ENCODE results near the gene CFAP43.
"Not testable (repeated sequence)": the region's sequence is repeated elsewhere in the genome, so short reads cannot be mapped to it uniquely, and the experiment has no call there.

Gene CFAP43

DNA sequence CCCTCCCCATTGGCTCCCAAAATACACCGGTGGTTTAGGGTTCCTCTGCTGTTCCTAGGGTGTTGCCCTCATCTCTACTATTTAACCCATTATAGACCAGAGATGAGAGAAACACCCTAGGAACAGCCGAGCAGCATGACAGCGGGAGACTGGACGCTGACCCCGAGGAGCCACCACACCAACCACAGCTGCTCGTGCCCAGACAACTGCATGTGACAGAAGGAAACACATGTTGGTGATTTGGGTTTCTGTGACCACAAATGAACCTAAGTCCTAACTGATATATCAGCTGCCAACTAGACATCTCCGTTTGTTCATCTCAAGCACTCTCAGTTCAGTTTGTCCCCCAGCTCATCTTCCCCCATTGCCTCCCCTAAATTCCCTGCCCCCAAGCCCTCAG is 13.4 kb downstream of the CFAP43 start:
- DNase-seq, result no peak

DNA sequence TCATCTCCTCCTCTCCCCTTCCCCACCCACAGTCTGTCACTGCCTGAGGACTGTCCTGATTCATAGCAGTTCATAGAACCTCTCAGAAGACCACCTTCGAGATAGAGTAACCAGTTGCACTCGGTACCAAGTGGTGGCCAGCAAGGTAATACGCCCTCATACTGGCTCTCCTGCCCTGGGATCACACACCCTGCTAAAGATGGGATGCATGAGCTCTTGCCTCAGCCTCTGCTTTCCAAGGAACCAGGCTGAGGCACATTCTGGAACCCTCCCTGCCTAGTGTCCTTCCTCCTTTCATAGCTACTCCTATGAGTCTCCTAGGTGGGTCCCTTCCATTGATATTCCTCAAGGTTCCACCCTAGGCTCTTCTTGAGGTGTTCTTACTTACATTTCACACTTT is 15.5 kb downstream of the CFAP43 start:
- DNase-seq, result no peak

DNA sequence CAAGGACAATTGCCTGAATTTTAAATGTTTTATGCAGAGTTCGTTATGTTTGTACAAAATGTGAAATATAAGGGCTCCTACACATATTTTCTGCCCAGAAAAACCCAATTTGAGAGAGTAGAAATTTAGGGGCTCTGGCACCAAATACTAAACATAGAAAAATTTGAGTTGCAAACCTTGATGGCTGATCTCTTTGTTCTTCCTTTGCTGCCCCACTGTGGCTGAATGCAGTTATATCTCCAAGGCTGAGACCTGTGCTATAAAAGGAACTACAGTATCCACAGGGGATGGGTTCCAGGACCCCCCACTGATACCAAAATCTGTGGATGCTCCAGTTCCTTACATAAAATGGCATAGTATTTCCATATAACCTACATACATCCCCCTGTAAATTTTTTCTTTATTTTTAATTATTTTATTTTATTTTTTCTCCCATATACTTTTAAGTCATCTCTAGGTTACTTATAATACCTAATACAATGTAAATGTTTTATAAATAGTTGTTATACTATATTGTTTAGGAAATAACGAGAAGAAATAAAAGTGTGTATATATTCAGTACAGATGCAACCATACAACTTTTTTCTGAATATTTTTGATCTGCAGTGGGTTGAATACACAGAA is 22.5 kb downstream of the CFAP43 start:
- DNase-seq, result peak; percentile 15 to 64

DNA sequence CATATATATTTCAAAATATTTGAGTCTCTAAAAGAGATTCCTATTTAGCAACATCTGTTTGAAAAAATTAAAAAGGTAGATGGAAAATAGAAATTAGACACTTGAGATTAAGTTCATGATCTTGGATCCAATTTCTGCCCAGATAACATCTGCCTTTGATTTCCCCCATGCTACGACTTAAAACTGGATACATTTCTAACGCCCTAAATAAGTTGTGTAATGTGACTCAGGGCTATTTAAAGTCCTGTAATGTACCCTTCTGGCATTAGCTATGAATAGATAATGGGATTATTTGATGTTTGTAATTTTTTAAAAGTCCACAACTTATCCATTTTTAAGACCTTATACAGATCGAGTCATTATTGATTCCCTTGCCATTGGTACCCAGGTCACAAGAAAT is 23.4 kb downstream of the CFAP43 start:
- DNase-seq, result no peak

DNA sequence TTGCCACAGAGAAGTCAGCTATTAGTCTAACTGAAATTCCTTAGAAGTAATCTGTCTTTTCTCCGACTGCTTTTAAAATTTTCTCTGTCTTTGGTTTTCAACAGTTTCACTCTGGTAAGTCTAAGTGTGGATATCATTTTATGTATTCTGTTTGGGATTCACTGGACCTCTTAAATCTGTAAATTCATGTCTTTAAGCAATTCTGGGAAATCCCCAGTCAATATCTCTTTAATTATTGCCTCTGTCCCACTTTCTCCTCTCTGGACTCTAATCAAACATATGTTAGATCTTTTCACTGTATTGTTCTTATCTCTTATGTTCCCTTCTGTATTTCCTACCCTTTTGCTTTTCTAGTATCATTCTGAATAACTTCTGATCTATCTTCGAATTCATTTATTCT is 29.9 kb downstream of the CFAP43 start:
- no peak for DNase-seq

DNA sequence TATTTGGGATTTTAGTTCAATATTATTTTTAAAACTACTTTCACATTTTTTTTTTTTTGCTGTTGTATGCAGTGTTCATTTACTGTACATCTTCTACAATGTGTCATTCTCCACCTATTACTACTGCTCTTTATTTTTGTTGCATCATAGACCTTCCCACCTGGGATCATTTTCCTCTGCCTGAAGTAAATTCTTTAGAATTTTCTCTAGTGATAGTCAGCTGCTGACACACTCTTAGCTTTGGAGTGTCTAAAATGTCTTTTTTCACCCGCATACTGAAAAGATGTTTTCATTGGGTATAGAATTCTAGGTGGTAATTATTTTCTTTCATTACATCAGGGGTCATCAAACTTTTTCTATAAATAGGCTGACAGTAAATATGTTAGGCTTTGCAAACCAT is 30.5 kb downstream of the CFAP43 start:
- DNase-seq, result no peak

DNA sequence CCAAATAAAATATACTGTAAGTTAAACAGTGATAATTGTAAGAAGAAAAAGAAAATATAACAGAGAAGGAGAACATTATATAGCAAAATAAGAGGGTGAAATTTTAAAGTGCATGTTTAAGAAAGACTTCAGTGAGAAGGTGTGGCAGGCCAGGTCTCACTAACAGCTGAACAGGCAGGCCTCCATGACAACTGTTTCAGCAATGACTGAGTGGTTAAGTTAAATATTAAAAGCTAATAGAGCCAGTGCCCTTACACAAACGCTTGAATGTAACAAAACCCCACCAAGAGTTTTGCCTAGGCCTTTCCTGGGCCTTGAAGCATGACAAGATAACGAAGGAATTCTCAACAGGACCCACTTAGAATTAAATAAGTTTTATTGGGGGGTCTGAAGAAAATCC is 32.6 kb downstream of the CFAP43 start:
- no peak for DNase-seq

DNA sequence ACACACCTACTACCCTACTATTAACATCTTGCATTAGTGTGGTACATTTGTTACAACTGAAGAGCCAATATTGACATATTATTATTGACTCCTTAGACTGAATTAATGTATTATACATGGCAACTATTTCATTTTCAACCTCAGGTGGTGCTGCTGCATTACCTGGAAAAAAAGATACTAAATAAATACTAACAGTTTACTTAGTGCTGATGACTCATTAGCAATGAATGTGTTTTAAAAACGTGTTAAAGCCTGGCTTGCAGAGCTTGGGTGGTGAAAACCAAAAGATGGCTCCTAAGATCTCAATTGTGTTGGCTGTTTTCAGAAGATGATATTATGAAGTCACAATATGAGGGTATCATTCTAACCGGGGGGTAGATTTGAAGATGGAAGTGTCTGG is 34.8 kb downstream of the CFAP43 start:
- DNase-seq, result no peak

DNA sequence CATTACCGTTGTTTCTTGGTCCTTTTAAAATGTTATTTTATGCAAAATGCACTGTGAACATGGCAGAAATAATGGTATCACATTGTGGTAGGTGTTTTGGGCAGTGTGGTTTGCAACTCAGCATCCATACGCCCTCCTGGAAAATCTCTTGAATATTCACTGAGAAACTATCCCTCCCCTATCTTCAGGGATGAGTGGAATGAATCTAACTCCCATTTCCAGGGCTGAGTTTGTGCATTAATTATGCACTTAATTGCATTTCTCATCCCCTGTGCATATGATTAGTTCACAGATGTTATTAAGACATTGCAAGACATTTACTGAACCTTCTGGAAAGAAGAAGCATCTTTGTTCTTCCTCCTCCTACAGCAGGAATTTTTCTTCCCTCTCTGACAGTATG is 36.5 kb downstream of the CFAP43 start:
- DNase-seq, result no peak

DNA sequence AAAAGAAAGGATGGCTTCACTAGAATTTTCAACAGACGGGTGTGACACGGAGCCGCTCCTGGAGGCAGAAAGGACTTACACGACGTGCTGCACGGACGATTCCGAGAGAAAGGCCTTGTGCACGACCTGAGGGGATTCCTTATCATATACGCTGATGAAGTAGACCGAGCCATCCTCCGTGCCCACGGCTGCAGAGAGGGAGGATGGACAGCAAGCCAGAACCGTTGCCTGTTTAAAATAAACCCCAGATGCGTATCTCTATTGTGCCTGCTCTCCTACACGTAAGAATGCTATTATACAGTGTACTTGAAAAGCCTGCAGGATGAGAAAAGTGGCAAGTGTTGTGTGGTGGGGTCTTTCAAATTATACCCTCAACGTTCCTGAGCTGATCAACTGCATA is 38.4 kb downstream of the CFAP43 start:
- DNase-seq, result no peak

DNA sequence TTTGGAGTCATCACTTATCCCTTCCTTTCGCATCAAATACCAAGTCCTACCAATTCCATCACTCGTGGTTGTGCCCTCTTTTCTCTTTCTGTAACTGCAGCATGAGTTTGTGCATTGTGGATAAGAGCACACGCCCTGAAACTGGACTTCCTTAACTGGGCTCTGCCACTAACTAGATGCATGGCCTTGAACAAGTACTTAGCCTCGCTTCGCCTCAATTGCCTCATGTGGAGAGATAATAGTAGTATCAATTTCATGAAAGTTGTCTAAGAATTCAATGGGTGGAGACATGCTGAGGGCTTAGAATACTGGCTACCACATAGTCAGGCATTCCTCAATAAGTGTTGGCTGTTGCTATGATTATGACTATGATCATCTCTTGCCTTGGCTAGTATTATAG is 41.5 kb downstream of the CFAP43 start:
- DNase-seq, result no peak

DNA sequence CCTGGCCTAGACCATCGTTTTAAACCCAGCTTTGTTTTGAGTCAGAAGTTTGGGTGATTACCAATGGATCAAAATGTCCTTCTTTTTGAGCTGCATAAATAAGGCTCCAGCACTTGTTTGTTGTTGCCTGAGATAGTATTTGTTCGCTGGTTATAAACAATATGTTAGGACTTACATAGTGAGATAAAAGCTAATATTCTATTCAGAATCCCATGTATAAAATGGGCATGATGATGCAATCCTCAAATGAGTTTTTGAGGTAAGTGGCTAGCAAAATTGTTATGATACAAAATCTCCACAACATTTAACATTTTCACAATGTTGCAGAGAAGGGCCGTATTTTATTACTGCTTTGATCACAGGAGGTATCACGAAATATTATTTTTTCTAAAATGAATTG is 48.5 kb downstream of the CFAP43 start:
- DNase-seq, result no peak

DNA sequence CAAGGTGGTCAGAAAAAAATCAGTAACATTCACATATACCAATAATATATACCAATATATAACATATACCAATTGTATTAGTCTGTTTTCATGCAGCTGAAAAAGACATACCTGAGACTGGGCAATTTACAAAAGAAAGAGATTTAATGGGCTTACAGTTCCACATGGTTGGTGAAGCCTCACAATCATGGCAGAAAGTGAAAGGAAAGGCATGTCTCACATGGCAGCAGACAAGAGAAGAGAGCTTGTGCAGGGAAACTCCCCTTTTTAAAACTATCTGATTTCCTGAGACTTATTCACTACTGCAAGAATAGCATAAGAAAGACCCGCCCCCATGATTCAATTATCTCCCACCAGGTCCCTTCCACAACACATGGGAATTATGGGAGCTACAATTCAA is 58.0 kb downstream of the CFAP43 start:
- DNase-seq, result not testable (repeated sequence)

DNA sequence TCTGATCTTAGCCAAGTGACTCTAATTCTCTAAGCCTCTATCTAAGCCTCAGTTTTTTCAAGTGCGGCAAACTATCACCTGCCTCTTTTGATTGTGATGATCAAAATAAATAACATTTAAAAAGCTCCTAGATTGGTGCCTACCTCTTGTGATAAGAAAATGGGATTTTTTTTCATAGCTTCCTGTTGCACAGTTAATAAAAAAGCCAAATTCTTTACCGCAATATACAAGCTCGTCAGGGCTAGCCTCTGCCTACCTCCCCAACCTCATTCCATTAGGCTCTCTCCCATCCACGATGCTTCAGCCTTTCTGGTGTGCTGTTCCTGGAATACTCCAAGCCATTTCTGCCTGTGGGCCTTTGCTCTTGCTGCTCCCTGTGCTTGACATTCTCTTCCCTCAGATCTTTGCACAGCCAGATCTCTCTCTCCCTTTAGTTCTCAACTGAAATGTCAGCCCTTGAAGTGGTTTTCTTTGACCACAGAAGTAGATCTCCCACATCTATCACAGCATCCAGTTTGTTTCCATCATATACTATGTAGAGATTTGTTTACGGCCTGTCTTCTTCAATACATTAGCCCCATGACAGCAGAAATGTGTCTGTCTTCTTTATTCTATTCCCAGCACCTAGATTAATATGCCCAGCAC is 61.4 kb downstream of the CFAP43 start:
- DNase-seq, result no peak

DNA sequence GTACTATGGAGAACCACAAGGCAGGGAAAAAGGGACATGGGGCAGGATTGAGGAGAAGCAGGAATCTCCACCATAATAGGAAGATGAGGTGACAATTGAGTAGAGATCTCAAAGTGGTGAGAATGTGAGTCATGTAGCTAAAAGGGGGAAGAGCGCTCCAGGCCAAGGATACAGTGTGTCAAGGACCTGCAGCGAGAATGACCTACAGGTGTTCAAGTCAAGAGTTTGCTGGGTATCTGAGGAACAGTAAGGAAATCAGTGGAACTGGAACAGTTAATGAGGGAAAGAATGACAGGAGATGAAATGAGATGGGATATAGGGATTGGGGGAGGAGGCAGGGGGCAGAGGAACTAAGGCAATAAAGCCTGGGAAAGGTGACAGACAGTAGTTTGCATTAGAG is 76.6 kb downstream of the CFAP43 start:
- DNase-seq, result no peak

DNA sequence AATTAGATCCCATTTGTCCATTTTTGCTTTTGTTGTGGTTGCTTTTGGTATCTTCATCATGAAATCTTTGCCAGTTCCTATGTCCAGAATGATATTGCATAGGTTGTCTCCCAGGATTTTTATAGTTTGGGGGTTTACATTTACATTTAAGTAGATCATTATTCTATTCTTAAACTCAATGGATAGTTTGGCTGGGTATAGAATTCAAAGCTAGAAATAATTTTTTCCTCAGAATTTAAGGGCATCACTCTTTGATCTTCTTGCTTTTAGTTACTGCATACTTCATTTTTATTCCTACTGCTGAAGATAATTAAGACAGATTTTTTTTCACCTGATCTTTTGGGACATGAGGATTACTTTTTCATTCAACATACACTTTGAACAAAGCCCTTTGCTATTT is 80.4 kb downstream of the CFAP43 start:
- DNase-seq, result no peak

DNA sequence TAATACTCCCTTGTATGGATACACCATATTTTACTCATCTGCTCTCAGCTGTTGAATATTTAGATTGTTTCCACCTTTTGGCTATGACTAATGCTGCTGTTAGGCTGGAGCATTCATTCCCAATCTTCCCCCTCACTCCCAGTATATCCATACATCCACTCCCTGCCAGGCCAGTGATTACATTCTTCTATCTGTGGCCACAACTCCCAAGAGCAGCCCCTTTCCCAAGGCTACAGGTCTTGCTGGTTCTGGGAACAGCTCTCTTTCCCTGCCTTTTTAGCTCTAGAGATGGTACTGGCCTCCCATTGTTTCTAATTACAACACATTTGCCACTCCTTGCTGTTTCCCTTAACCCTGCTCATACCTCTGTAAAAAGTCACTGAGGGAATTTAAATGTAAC is 82.0 kb downstream of the CFAP43 start:
- DNase-seq, result no peak

DNA sequence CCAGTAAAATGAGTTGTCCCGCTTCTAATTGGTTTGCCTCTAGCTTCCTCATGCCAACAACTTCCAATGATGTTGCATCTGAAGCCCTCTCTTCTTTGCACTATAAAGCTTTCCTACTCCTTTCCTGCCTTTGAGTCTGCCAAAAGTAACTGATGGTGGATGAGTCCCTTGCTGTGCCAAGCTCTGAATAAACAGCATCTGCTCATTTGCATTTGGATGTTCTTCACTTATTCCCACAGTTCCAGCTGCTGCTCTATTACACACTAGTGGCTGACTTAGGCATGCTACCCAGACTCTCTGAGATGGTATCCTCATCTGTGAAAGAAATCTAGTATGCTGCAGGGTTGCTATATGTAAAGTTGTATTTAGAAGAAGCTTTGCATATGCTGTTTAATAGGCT is 85.3 kb downstream of the CFAP43 start:
- DNase-seq, result peak; percentile 65 to 85

DNA sequence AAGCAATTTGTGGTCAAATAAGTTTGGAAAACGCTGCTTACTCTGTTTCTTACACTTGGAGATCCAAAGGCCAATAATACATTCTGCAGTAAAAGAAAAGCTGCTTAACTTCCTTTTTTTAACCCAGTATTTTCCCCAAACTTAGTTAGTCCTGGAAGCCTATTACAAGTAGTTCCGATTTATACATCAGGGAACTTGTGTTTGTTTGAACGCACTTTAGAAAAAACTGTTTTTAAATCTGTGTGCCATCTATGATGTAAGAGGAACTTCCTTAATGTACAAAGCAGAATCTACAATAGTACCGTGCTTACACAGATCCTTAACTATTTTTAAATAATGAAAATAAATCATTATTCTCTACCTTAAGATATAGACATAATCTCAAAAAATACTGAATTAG is 87.2 kb downstream of the CFAP43 start:
- DNase-seq, result no peak

DNA sequence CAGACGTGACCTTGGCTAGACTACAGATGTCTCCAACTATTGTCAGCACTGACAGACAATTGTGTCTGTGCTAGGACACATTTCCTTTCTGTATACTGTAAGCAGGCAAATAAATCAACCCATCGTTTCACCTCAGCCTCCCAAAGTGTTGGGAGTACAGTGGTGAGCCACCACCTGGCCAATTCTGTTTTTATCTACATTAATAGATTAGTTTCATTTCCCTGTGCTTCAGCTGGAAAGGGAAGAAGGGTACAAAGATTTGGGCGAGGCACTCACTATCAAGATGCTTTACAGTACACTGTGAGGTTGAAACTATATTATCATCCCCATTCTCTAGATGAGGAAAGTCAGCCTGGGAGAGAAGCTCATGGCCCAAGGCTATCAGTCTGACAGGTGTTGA is 88.3 kb downstream of the CFAP43 start:
- DNase-seq, result no peak

DNA sequence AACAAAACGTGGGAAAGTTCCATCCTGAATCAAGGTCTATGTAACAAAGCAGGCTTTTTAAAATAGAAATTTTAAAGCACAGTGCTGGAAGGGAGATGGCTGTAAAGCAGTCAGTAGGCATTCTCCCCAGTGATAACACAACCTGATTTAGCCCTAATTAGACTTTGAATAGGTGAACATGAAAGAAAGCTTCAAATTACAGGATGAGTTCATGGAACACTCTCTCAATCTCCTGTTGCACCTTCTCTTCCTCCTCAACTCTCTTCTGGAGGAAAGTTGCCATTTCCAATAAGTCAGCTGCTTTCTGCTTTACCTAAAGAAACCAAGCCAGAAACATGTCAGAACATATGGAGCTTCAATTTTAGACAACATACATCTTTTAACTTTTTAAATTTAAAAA is 90.1 kb downstream of the CFAP43 start:
- no peak for DNase-seq

DNA sequence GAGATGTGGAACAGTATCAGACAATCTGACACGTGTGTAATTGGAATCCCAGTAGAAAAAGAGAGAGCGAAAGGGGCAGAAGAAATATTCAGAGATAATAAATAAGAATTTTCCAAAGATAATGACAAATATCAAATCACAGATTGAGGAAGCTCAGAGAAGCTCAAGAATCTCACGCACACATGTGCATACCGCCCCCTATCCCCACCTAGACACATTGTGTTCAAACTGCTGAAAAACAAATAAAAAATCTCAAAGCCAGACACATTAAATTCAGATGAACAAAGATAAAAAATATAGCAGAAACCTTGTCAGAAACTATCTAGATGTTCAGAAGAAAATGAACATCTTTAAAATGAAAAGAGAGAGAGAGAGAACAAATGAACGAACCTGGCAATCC is 92.9 kb downstream of the CFAP43 start:
- no peak for DNase-seq

DNA sequence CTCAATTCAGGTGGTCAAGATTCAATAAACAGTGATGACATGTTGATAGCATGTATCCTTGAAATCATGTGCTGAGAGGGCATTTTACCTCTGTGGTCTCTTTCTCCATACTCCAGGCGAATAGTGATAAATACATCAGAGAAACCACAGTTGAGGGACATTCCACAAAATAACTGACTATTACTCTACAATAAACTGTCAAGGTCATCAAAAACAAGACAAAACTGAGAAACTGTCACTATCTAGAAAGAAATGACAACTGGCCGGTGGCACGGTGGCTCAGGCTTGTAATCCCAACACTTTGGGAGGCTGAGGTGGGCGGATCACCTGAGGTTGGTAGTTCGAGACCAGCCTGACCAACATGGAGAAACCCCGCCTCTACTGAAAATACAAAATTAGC is 94.0 kb downstream of the CFAP43 start:
- DNase-seq, result no peak

DNA sequence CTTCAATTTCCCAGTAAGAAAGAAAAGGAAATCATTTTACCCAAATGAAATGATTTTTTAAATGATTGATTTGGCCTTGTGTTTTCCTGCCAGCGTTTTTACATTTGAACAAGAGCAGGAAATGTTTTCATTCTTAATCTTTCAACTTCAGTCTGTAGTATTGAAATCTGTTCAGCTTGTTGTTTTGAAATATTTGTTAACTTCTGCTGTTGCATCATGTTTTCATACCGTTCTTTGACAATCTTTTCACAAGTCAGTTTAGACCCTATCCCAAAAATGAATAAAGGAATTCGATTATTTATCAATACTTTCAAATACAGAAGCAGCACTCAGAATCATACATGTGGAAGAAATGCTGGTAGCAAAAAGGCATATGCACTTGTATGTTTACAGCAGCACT is 102.1 kb downstream of the CFAP43 start:
- no peak for DNase-seq

DNA sequence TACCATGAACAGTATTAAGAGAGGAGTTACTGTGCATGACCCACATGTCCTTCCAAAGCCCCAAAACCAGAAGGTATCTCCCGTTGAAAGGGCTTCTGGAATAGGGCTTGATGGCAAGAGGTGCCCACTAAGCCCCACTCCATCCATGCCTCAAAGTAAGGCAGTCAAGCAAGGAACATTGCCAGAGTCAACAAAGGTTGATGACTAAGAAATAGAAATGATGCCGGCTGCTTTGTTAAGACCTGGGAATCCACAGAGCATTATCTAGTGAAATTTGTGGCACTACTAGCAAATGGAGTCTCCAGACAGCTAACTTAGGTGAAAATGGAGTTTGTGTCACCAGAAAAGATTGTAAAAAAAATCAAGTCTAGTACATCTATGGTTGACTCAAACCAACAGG is 104.0 kb downstream of the CFAP43 start:
- DNase-seq, result no peak
